ENCODE measurements around the gene COL6A1. TPM values are rescaled to one million over a fixed set of nuclear protein-coding genes. Genes with fewer than 3 reads are reported as not detected.

The COL6A1 gene
- total and polyA plus RNA-seq, 2 donors = 678 to 1,050 TPM

DNA sequence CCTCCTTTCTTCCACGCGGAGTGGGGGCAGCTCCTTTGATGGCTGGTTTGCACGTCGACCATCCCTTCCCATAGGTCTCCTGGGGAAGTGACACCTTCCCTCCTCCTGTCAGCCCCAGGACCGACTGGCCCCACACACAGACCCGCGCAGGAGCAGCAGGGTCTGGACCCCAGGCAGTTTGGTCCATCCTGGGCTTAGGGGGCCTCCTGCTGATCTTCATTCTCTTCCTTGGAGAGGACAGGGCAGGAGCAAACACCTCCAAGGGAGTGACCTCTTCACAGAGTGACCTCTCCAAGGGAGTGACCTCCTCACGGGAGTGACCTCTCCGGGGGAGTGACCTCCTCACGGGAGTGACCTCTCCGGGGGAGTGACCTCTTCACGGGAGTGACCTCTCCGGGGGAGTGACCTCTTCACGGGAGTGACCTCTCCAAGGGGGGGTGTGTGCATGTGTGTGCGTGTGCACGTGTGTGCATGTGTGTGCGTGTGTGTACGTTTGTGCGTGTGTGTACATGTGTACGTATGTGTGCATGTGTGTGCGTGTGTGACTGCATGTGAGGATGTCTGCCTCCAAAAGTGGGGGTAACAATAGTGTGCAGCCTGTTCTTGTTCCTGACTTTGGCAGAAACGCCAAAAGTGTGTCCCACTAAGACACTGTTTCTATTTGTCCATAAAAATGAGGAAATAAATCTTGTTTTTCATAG is 29.8 kb downstream of the COL6A1 start:
- Histone ChIP-seq H3K4me3 (ENCODE audit: low read depth, low read length) (no peak overlapping the region), H3K4me1 (ENCODE audit: insufficient read depth) (no peaks in the 10 kb centered on the region)
- DNase-seq (ENCODE audit: extremely low spot score) = no peak

GRCh38 chr21:46012154-46012553 is 30.6 kb downstream of the COL6A1 start:
- no peaks in the 10 kb centered on the region for H3K36me3 ChIP-seq (ENCODE audit: insufficient read depth)
- 67% methylated on average over 4 of the region's 4 CpGs for WGBS
- no peak overlapping the region for H3K4me3 ChIP-seq (ENCODE audit: low read depth, low read length)
- H3K4me1 ChIP-seq (ENCODE audit: insufficient read depth) = no peaks in the 10 kb centered on the region
- DNase-seq (ENCODE audit: extremely low spot score) = no peak
- H3K27ac ChIP-seq (ENCODE audit: low read depth) = no peak overlapping the region

More for the DNA sequence above, 29.8 kb downstream of the COL6A1 start:
- no peaks in the 10 kb centered on the region for H3K36me3 ChIP-seq (ENCODE audit: insufficient read depth)
- no peak overlapping the region for H3K27ac ChIP-seq (ENCODE audit: low read depth)
- 80% methylated on average over 22 of the region's 22 CpGs for WGBS

DNA sequence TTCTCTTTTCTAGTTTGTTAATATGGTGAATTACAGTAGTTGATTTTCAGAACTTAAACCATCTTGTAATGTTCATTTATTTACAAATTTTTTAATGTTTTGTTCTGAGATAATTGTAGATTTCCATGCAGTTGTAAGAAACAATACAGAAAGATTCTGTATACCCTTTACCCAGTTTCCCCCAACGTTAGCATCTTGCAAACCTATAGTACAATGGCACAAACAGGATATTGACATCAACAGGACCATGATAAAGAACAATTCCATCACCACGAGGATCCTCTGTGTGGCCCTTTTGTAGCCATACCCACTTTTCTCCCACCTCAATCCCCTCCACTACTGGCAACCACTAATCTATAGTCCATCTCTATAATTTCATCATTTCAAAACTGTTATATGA is 33.3 kb downstream of the COL6A1 start:
- H3K27ac ChIP-seq (ENCODE audit: low read depth) = no peak overlapping the region
- 86% methylated on average over 2 of the region's 2 CpGs for WGBS
- no peaks in the 10 kb centered on the region for H3K4me1 ChIP-seq (ENCODE audit: insufficient read depth)
- DNase-seq (ENCODE audit: extremely low spot score) = no peak
- no peak overlapping the region for H3K4me3 ChIP-seq (ENCODE audit: low read depth, low read length)
- H3K36me3 ChIP-seq (ENCODE audit: insufficient read depth) = no peaks in the 10 kb centered on the region

- Histone ChIP-seq H3K4me3 (ENCODE audit: low read depth, low read length) (no peak overlapping the region), H3K27ac (ENCODE audit: low read depth) (no peak overlapping the region), H3K36me3 (ENCODE audit: insufficient read depth) (no peaks in the 10 kb centered on the region), H3K4me1 (ENCODE audit: insufficient read depth) (no peaks in the 10 kb centered on the region)
- no peak for DNase-seq (ENCODE audit: extremely low spot score)
These were observed 35.6 kb downstream of the COL6A1 start for GRCh38 chr21:46017148-46017547.

DNA sequence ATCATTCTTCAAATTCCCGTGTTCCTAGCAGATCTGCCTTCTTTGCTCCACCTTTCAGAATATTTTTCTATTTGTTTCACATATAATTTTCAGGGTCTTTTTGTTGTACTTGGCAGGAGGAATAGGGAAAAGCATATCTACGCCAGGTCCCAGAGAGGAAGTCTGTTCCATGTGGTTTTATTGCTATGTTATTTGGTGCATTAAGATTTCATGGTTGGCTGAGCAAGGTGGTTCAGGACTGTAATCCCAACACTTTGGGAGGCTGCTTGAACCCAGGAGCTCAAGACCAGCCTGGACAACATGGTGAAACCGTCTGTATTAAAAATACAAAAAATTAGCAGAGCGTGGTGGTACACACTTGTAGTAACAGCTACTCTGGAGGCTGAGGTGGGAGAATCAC is 36.1 kb downstream of the COL6A1 start:
- no peaks in the 10 kb centered on the region for H3K4me1 ChIP-seq (ENCODE audit: insufficient read depth)
- no peak overlapping the region for H3K4me3 ChIP-seq (ENCODE audit: low read depth, low read length)
- H3K27ac ChIP-seq (ENCODE audit: low read depth) = no peak overlapping the region
- DNase-seq (ENCODE audit: extremely low spot score) = no peak
- H3K36me3 ChIP-seq (ENCODE audit: insufficient read depth) = no peaks in the 10 kb centered on the region
- 93% methylated on average over 4 of the region's 4 CpGs for WGBS

DNA sequence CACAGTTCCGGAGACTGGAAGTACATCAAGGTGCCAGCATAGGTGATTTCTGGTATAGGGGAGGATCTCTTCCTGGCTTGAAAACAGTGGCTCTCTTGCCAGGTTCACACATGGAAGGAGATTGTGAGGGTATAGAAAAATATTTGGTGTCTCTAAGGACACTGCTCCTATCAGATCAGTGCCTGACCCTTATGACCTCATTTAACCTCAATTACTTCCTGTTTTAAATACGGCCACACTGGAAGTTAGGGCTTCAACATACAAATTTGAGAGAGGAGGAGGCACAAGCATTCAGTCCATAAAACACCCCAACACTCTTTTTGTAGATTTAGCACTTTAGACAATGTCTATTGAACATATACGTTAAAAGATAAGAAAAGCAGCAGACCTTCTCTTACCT is 37.0 kb downstream of the COL6A1 start:
- no peaks in the 10 kb centered on the region for H3K36me3 ChIP-seq (ENCODE audit: insufficient read depth)
- no peak overlapping the region for H3K27ac ChIP-seq (ENCODE audit: low read depth)
- H3K4me1 ChIP-seq (ENCODE audit: insufficient read depth) = no peaks in the 10 kb centered on the region
- no peak for DNase-seq (ENCODE audit: extremely low spot score)
- 82% methylated on average over 3 of the region's 3 CpGs for WGBS
- no peak overlapping the region for H3K4me3 ChIP-seq (ENCODE audit: low read depth, low read length)

DNA sequence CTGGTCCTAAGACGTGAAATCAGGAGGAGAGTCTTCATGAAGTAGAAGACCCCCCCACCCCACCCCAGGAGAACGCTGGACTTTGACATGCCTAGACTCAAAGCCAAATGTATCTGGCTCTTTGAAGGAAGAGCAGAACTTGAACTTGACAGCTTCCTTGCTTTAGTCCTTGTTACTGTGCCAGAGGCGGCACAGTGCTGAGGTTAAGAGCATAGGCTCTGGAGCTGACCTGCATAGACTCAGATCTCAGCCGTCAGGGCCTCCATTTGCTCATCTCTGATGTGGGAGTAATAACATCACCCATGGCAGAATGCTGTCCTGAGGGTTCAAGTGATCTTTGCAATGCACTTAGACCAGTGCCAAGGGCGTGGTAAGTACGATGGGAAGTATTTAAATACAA is 39.0 kb downstream of the COL6A1 start:
- WGBS = 74% methylated on average over 6 of the region's 6 CpGs
- Histone ChIP-seq H3K4me3 (ENCODE audit: low read depth, low read length) (no peak overlapping the region), H3K36me3 (ENCODE audit: insufficient read depth) (no peaks in the 10 kb centered on the region), H3K27ac (ENCODE audit: low read depth) (no peak overlapping the region), H3K4me1 (ENCODE audit: insufficient read depth) (no peaks in the 10 kb centered on the region)
- no peak for DNase-seq (ENCODE audit: extremely low spot score)

GRCh38 chr21:46021398-46021797 is 39.8 kb downstream of the COL6A1 start:
- no peaks in the 10 kb centered on the region for H3K36me3 ChIP-seq (ENCODE audit: insufficient read depth)
- DNase-seq (ENCODE audit: extremely low spot score) = no peak
- peak overlapping the region; percentile 40 for H3K27ac ChIP-seq (ENCODE audit: low read depth)
- no peaks in the 10 kb centered on the region for H3K4me1 ChIP-seq (ENCODE audit: insufficient read depth)
- WGBS = 67% methylated on average over 7 of the region's 7 CpGs
- H3K4me3 ChIP-seq (ENCODE audit: low read depth, low read length) = no peak overlapping the region

- Histone ChIP-seq H3K4me3 (ENCODE audit: low read depth, low read length) (no peak overlapping the region), H3K36me3 (ENCODE audit: insufficient read depth) (no peaks in the 10 kb centered on the region), H3K27ac (ENCODE audit: low read depth) (peak overlapping the region; percentile 40), H3K4me1 (ENCODE audit: insufficient read depth) (no peaks in the 10 kb centered on the region)
- 36% methylated on average over 23 of the region's 23 CpGs for WGBS
- no peak for DNase-seq (ENCODE audit: extremely low spot score)
These were observed 40.5 kb downstream of the COL6A1 start for GRCh38 chr21:46021978-46022544.

DNA sequence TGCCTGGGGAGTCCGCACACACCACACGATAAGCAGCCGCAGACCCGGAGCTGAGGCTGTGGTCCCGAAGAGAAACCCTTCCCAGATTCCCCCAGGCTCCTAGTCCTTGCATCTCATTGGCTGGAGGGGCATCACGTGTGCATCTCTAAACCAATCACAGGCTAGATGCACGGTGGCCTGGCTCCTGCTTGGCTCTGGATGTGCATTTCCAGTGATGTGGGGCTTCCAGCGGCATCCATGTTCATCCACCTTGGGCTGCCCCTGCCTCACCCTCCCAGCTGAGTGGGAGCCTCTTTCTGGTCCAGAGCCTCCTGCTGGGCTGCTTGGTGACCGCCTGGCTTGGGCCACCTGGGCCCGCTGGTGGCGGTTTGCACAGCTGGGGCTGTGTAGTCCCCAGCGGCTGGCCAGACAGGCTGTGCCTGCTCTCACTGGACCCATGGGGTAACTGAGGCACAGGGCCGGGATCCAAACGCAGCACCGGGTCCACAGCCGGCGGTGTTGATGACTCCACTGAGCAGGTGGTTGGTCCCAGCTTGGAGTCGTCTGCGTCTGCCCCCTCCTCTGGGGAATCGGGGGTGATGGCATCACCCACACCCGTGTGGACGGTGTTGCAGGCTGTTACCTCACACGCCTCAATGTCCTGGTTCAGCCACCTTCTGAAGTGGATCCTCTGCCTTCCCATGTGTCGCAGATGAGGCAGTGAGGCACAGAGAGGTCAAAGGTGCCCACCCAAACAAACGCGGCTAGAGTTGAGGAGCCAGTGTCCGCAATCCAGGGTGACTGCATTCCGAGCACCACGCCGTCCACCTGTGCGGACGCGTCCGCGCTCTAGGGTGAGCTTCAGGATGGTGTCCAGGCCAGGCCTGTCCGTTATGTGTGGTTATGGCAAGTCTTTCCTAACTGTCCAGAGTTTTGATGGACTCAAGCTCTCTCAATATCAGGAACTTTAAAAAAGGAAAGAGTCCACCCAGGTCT is 41.3 kb downstream of the COL6A1 start:
- no peaks in the 10 kb centered on the region for H3K4me1 ChIP-seq (ENCODE audit: insufficient read depth)
- WGBS = 76% methylated on average over 36 of the region's 36 CpGs
- DNase-seq (ENCODE audit: extremely low spot score) = no peak
- no peak overlapping the region for H3K4me3 ChIP-seq (ENCODE audit: low read depth, low read length)
- H3K36me3 ChIP-seq (ENCODE audit: insufficient read depth) = no peaks in the 10 kb centered on the region
- H3K27ac ChIP-seq (ENCODE audit: low read depth) = no peak overlapping the region

DNA sequence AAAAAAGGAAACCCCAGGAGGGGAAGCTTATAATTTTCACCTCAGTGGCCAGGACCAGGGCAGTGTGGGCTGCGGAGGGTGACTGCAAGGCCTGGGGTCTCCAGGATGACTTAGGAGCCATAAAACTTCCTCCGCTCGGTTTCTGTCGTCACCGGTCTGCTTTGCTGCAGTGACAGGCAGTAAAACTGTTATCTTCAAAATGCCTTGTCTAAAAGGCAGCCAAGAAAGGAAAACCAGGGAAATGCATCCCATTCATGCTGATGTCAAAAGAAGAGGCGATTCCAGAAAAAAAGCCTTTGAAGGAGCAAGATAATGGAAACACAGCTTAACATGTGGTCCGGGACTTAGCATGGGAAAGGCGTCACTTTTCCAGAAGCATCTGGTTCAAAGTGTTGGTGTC is 42.0 kb downstream of the COL6A1 start:
- no peaks in the 10 kb centered on the region for H3K4me1 ChIP-seq (ENCODE audit: insufficient read depth)
- H3K36me3 ChIP-seq (ENCODE audit: insufficient read depth) = no peaks in the 10 kb centered on the region
- DNase-seq (ENCODE audit: extremely low spot score) = no peak
- 26% methylated on average over 8 of the region's 8 CpGs for WGBS
- no peak overlapping the region for H3K27ac ChIP-seq (ENCODE audit: low read depth)
- H3K4me3 ChIP-seq (ENCODE audit: low read depth, low read length) = no peak overlapping the region

DNA sequence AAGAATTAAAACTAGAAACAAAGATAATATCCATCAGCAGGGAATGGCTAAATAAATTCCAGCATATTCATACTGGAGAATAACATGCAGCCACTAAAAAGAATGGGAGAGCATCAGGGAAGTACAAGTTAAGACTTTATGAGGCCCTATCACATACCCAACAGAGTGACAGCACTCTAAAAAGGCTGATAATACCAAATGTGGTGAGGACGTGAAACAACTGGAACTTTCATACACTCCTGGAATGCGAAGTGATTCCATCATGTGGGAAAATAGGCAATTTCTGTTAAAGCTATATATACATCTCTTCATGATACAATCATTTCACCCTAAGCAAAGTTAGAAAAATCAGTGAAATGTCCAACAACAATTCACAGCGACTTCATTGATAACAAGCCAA is 42.6 kb downstream of the COL6A1 start:
- DNase-seq (ENCODE audit: extremely low spot score) = no peak
- Histone ChIP-seq H3K4me1 (ENCODE audit: insufficient read depth) (no peaks in the 10 kb centered on the region), H3K27ac (ENCODE audit: low read depth) (no peak overlapping the region), H3K4me3 (ENCODE audit: low read depth, low read length) (no peak overlapping the region), H3K36me3 (ENCODE audit: insufficient read depth) (no peaks in the 10 kb centered on the region)
- 63% methylated on average over 3 of the region's 3 CpGs for WGBS

DNA sequence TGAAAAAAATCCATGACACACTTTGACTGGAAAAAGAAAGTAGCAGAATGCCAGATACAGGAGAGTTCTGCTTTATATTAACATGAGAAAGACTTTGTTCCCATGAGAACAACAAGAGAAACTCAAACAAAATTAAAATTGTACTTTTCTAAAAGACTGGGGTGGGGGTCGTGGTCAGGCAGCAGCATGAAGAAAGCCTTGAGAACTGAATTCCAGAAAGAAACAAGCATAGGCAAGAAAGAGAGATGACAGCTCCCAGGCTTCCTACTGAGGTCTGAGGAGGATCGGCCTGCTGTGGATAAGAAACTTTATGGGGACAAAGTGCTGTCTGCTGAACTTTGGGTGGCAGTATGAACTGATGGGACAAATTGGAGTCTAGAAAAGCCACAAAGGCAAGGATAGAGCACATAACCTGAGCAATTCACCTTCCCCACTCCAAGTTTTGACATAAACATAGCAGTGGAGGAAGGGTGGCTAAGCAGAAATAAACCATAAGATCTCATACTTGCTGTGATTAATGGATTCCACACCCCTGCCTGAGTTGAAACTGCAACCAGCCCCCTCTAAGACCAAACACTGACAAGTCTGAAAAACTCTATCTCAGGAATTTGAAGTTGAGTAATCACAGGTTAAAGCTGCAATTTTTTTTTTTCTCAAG is 43.7 kb downstream of the COL6A1 start:
- Histone ChIP-seq H3K4me3 (ENCODE audit: low read depth, low read length) (no peak overlapping the region), H3K27ac (ENCODE audit: low read depth) (no peak overlapping the region), H3K36me3 (ENCODE audit: insufficient read depth) (no peaks in the 10 kb centered on the region), H3K4me1 (ENCODE audit: insufficient read depth) (no peaks in the 10 kb centered on the region)
- 26% methylated on average over 2 of the region's 2 CpGs for WGBS
- DNase-seq (ENCODE audit: extremely low spot score) = no peak

Data from urinary bladder (tissue), 4 donors.